B cell (primary cell): ENCODE measurements around the gene MAP3K6.

Source experiments
- EZH2 ChIP-seq: IDR thresholded peaks from 2 replicates; pipeline ENCODE4 v1.6.1; 2012; ENCODE audit warnings: borderline replicate concordance, low read depth, mild to moderate bottlenecking, moderate library complexity, low read length; ENCODE audit not compliant: insufficient read depth, poor library complexity, severe bottlenecking
- TF ChIP-seq, protein P1 (sequence below): fragments of 200-600 bp; IDR thresholded peaks from one replicate; pipeline ENCODE4 v1.8.0; 2022; ENCODE audit warnings: antibody characterized with exemption, mild to moderate bottlenecking

DNA sequence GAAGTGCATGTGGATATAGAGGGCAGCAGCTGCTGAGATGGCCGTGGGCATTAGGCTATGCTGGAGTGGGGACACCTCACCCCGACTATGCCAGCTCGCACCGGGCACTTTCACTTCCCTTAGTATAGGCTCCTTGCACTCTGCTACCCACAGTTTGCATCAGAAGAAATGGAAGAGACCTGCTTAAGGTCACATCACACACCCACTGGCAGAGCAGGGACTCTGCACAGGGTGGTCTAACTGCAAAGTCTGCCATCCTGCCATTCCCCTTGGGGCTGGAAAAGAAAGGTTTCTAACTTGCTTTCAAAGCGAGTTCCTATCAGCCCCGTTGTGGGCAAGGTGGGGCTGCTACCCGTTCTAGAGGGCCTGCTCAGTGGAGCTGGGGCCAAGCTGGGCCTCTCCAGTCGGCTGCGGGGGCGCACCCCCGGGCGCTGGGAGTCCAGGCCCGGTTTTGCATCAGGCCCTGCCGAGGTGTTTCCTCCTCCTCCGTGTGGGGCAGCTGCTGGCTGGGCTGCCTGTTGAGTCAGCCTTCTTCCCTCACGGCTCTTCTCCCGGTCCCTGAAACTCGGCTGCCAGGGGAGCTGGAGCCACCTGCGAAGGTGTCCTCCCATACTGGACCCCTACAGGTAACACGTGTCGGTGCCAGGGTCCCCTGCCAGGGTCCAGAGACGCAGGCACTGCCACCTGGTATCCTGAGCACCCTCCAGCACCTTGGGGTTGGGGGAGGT lies 25.1 kb downstream of the MAP3K6 start, which contains the start of gene SYTL1:
- TF ChIP-seq, protein P1, sequence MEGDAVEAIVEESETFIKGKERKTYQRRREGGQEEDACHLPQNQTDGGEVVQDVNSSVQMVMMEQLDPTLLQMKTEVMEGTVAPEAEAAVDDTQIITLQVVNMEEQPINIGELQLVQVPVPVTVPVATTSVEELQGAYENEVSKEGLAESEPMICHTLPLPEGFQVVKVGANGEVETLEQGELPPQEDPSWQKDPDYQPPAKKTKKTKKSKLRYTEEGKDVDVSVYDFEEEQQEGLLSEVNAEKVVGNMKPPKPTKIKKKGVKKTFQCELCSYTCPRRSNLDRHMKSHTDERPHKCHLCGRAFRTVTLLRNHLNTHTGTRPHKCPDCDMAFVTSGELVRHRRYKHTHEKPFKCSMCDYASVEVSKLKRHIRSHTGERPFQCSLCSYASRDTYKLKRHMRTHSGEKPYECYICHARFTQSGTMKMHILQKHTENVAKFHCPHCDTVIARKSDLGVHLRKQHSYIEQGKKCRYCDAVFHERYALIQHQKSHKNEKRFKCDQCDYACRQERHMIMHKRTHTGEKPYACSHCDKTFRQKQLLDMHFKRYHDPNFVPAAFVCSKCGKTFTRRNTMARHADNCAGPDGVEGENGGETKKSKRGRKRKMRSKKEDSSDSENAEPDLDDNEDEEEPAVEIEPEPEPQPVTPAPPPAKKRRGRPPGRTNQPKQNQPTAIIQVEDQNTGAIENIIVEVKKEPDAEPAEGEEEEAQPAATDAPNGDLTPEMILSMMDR = no peak
- no peak for TF ChIP-seq EZH2
